ENCODE data around the gene RIOK1. TPM values are rescaled to one million over a fixed set of nuclear protein-coding genes. Genes with fewer than 3 reads are reported as not detected.

Gene RIOK1
- total and polyA plus RNA-seq, 2 of the 13 experiments (the other 11 are each of a cell fraction or from before 2014, with no cell fraction given), result 9.4 to 37.8 TPM

GRCh38 chr6:7389451-7390225, at the start of gene RIOK1, which contains the start of gene CAGE1 (continued):
- TF ChIP-seq NFKBIZ (CRISPR knock-in tag; IDR thresholded peaks at IDR 0.05) (peak; percentile 31; the same call in 1 of the 2 replicates), REST (IDR thresholded peaks at IDR 0.05; ENCODE audit: borderline replicate concordance in 1 of 2, low read depth in 1 of 2, low read length in 2 of 2) (0 out of 4 replicates have a peak, but pooled peaks of 1 of the 2 experiments have one; percentile 36), ZNF619 (CRISPR knock-in tag; IDR thresholded peaks at IDR 0.05) (peak; percentile 91; the same call in 1 of the 2 replicates), NFE2L1 (CRISPR knock-in tag; IDR thresholded peaks at IDR 0.05; ENCODE audit: borderline replicate concordance) (no peak; the same call in 1 of the 2 replicates), ADNP (CRISPR knock-in tag; IDR thresholded peaks at IDR 0.05) (no peak), BRCA1 (CRISPR knock-in tag; IDR thresholded peaks at IDR 0.05) (0 out of 2 replicates have a peak, but pooled peaks have one; percentile 79), RELA (CRISPR knock-in tag; IDR thresholded peaks at IDR 0.05) (no peak), HNF1A (IDR thresholded peaks at IDR 0.05; ENCODE audit: low read depth) (no peak; the same call in 1 of the 2 replicates), HNF1A (CRISPR knock-in tag; IDR thresholded peaks at IDR 0.05; ENCODE audit: borderline replicate concordance) (peak; percentile 80; the same call in 1 of the 2 replicates), NR2F2 (IDR thresholded peaks at IDR 0.05; ENCODE audit: borderline replicate concordance, low read depth) (peak; percentile 57; the same call in 1 of the 2 replicates), ZNF891 (CRISPR knock-in tag; IDR thresholded peaks at IDR 0.05) (0 out of 2 replicates have a peak, but pooled peaks have one; percentile 48), SIN3A (IDR thresholded peaks at IDR 0.05; ENCODE audit: borderline replicate concordance, low read depth, low read length) (peak; percentile 98; the same call in 1 of the 2 replicates), ARNT (IDR thresholded peaks at IDR 0.05) (no peak), ZNF687 (CRISPR knock-in tag; IDR thresholded peaks at IDR 0.05) (peak; percentile 100), ZNF326 (CRISPR knock-in tag; IDR thresholded peaks at IDR 0.05; ENCODE audit: borderline replicate concordance) (peak; percentile 7; the same call in 1 of the 2 replicates), KDM5A (IDR thresholded peaks at IDR 0.05; ENCODE audit: borderline replicate concordance, low read length) (peak; percentile 74; the same call in 1 of the 2 replicates), ZNF768 (CRISPR knock-in tag; IDR thresholded peaks at IDR 0.05) (peak; percentile 73)

Measured in HepG2 (cell line).